Stimulated activated CD8-positive, alpha-beta memory T cell treated with anti-CD3 and anti-CD28 coated beads, Interleukin-7, amount 100 ng/mL, for 1 hour (primary cell): ENCODE results near the gene TCEAL1.

Experiments used
- DNase-seq, 2 donors: peaks; one replicate each; pipeline ENCODE4 v3.0.0-alpha.2; 2020; ENCODE audit warnings: low read depth in 2 of 2

TCEAL1 gene

DNA sequence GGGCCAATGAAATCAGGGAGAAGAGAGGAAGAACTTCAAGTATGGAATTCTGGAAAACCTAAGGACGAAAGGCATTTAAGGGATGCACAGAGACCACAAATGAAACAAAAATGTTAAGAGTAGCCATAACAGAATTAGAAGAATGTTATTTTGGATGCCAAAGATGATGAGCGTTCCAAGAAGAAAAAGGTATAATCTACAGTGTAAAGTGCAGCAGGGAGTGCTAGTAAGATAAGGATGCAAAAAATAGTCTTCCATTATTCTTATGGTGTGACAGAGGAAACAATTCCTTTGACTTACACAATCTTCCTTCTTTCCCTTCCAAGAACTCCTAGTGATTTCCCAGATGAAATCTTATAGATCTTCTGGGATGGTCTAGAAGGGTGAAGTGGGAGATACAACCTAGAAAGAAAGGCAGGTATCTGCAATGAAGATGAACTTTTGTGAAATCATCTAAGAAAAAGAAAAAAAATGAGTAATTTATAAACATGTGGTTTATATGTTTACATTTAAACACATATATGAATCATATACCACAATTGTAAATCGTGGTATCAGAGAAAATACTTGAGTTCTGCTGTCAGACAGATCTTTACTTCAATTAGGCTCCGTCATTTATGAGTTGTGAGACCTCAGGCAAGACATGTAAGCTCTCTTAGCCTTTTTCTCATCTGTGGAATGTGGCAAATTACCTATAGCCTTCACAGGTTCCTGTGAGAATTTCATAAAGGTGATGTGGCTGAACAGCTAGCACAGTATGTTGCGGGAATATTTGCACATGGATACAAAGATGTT is 49.6 kb downstream of the TCEAL1 start:
- no peak for DNase-seq
